Measurements from ENCODE around the gene GRK1. TPM values are rescaled to one million over a fixed set of nuclear protein-coding genes. Genes with fewer than 3 reads are reported as not detected.

Gene GRK1
- total RNA-seq, 1 experiment from 2014 or later: not detected

- no peak for DNase-seq (ENCODE audit: low read depth)
Measured at GRCh38 chr13:113632706-113633484, 34.1 kb upstream of the GRK1 start.

- no peak for DNase-seq (ENCODE audit: low read depth)
Measured at GRCh38 chr13:113633485-113633873, 33.5 kb upstream of the GRK1 start.

- DNase-seq (ENCODE audit: low read depth): no peak
Measured at GRCh38 chr13:113634279-113635047, 32.6 kb upstream of the GRK1 start.

GRCh38 chr13:113635048-113635420 is 32.0 kb upstream of the GRK1 start:
- DNase-seq (ENCODE audit: low read depth): no peak

- DNase-seq (ENCODE audit: low read depth): no peak
Measured at GRCh38 chr13:113635709-113636108, 31.3 kb upstream of the GRK1 start.

GRCh38 chr13:113636266-113636963 is 30.6 kb upstream of the GRK1 start:
- no peak for DNase-seq (ENCODE audit: low read depth)

- no peak for DNase-seq (ENCODE audit: low read depth)
Measured at GRCh38 chr13:113637262-113638160, 29.5 kb upstream of the GRK1 start.

- DNase-seq (ENCODE audit: low read depth): no peak
Measured at GRCh38 chr13:113638173-113638746, 28.8 kb upstream of the GRK1 start.

- DNase-seq (ENCODE audit: low read depth): no peak
Measured at GRCh38 chr13:113638806-113639205, 28.2 kb upstream of the GRK1 start.

GRCh38 chr13:113639616-113640262 is 27.3 kb upstream of the GRK1 start:
- no peak for DNase-seq (ENCODE audit: low read depth)

GRCh38 chr13:113641426-113641825 is 25.6 kb upstream of the GRK1 start:
- no peak for DNase-seq (ENCODE audit: low read depth)

- DNase-seq (ENCODE audit: low read depth): no peak
Measured at GRCh38 chr13:113642563-113642962, 24.5 kb upstream of the GRK1 start.

- no peak for DNase-seq (ENCODE audit: low read depth)
Measured at GRCh38 chr13:113643593-113643992, 23.4 kb upstream of the GRK1 start.

- no peak for DNase-seq (ENCODE audit: low read depth)
Measured at GRCh38 chr13:113644800-113645199, 22.2 kb upstream of the GRK1 start.

- no peak for DNase-seq (ENCODE audit: low read depth)
Measured at GRCh38 chr13:113645329-113645728, 21.7 kb upstream of the GRK1 start.

GRCh38 chr13:113646376-113646775 is 20.6 kb upstream of the GRK1 start:
- DNase-seq (ENCODE audit: low read depth): no peak

GRCh38 chr13:113646921-113647340 is 20.1 kb upstream of the GRK1 start:
- DNase-seq (ENCODE audit: low read depth): no peak

- peak; percentile 81 for DNase-seq (ENCODE audit: low read depth)
Measured at GRCh38 chr13:113647351-113648215, 19.4 kb upstream of the GRK1 start.

GRCh38 chr13:113648216-113648610 is 18.8 kb upstream of the GRK1 start:
- no peak for DNase-seq (ENCODE audit: low read depth)
